B cell (primary cell): Measurements from ENCODE around the gene MPP2. TPM values are rescaled to one million over a fixed set of nuclear protein-coding genes. Genes with fewer than 3 reads are reported as not detected.

Source experiments
- ATAC-seq: fragments of 200-7000 bp; cut with Tn5 transposase; one replicate; pipeline ENCODE4 v1.10.0; 2021; ENCODE audit warnings: low read depth, mild to moderate bottlenecking, moderate number of reproducible peaks, moderate library complexity
- CTCF ChIA-PET: fragments of 350-600 bp; sonication (Branson Sonifier 250); formaldehyde crosslinking; loops from one replicate; lab custom pipeline; 2021; ENCODE audit warnings: antibody characterized with exemption, inconsistent platforms; lab: Charles Lee
- POLR2A ChIA-PET: fragments of 350-600 bp; sonication (Branson Sonifier 250); formaldehyde crosslinking; loops from one replicate; lab custom pipeline; 2021; ENCODE audit warnings: antibody characterized with exemption; lab: Charles Lee
- DNase-seq: peaks from one replicate; pipeline ENCODE4 v3.0.0; 2013
- H2AFZ ChIP-seq: 2 replicates; pipeline ENCODE4 v1.6.1; 2012; ENCODE audit warnings: mild to moderate bottlenecking, low read depth, low read length; ENCODE audit not compliant: insufficient read depth, poor library complexity, severe bottlenecking
- H3K27ac ChIP-seq, 2 donors: 1 replicate in 1 of 2; 2 replicates in 1 of 2; pipeline ENCODE4 v1.5.1; 2012 to 2013; ENCODE audit warnings: low read length in 2 of 2, mild to moderate bottlenecking in 2 of 2, moderate library complexity in 1 of 2
- H3K27me3 ChIP-seq, 4 experiments: fragments of 200-600 bp in 1 of 4; sonication (generic) in 1 of 4; replicated peaks in 1 of 4; 1 replicate in 2 of 4; 2 replicates in 2 of 4; pipeline versions ENCODE4 v1.6.1 to v1.7.0; 2013 to 2016; ENCODE audit warnings: low read length in 3 of 4, mild to moderate bottlenecking in 2 of 4, mixed read lengths in 1 of 4, moderate library complexity in 1 of 4; ENCODE audit not compliant: insufficient read depth in 4 of 4, control insufficient read depth in 3 of 4; ENCODE audit errors: control extremely low read depth in 1 of 4
- H3K36me3 ChIP-seq, 2 experiments: replicated peaks in 1 of 2; 1 replicate in 1 of 2; 2 replicates in 1 of 2; pipeline versions ENCODE4 v1.6.1 to v1.7.1; 2013; ENCODE audit warnings: low read length in 1 of 2; ENCODE audit not compliant: insufficient read depth in 2 of 2, control insufficient read depth in 1 of 2; ENCODE audit errors: control extremely low read depth in 1 of 2, extremely low read depth in 1 of 2
- H3K4me1 ChIP-seq, 2 donors: fragments of 200-600 bp in 1 of 2; sonication (generic) in 1 of 2; 1 replicate in 1 of 2; 2 replicates in 1 of 2; pipeline versions ENCODE4 v1.5.1 to v1.6.1; 2013 to 2017; ENCODE audit warnings: low read length in 2 of 2; ENCODE audit not compliant: control insufficient read depth in 2 of 2, insufficient read depth in 2 of 2
- H3K4me2 ChIP-seq: replicated peaks from 2 replicates; pipeline ENCODE3; 2012; ENCODE audit warnings: mild to moderate bottlenecking, low read depth, low read length; ENCODE audit not compliant: poor library complexity, severe bottlenecking
- H3K4me3 ChIP-seq, 5 experiments: fragments of 200-600 bp in 1 of 5; sonication (generic) in 1 of 5; 1 replicate in 3 of 5; 2 replicates in 2 of 5; pipeline versions ENCODE4 v1.5.1 to v1.7.0; 2011 to 2016; ENCODE audit warnings: low read length in 4 of 5, mild to moderate bottlenecking in 4 of 5, low read depth in 2 of 5, control low read depth in 1 of 5, moderate library complexity in 1 of 5; ENCODE audit not compliant: insufficient read depth in 1 of 5; ENCODE audit errors: control extremely low read depth in 1 of 5, extremely low read depth in 1 of 5
- H3K79me2 ChIP-seq: fragments of 200-600 bp; sonication (generic); one replicate; pipeline ENCODE4 v1.6.0; 2016; ENCODE audit warnings: low read length; ENCODE audit not compliant: control insufficient read depth, insufficient read depth
- H3K9ac ChIP-seq: fragments of 200-600 bp; sonication (generic); 2 replicates; pipeline ENCODE4 v1.6.1; 2017; ENCODE audit warnings: mild to moderate bottlenecking, low read length, moderate library complexity
- H3K9me3 ChIP-seq, 3 donors: one replicate each; pipeline versions ENCODE4 v1.6.1 to v1.7.1; 2013; ENCODE audit warnings: low read length in 2 of 3; ENCODE audit not compliant: control insufficient read depth in 2 of 3, insufficient read depth in 1 of 3; ENCODE audit errors: control extremely low read depth in 1 of 3
- H4K20me1 ChIP-seq: 2 replicates; pipeline ENCODE4 v1.6.0; 2012; ENCODE audit warnings: mild to moderate bottlenecking, low read length; ENCODE audit not compliant: insufficient read depth, control insufficient read depth, poor library complexity, severe bottlenecking
- H3K27ac Mint-ChIP-seq: one replicate; pipeline ENCODE4 v1.8.0; 2021; ENCODE audit warnings: mixed read lengths
- H3K27me3 Mint-ChIP-seq: one replicate; pipeline ENCODE4 v1.8.0; 2021; ENCODE audit warnings: mixed read lengths
- H3K4me1 Mint-ChIP-seq: one replicate; pipeline ENCODE4 v1.8.0; 2021; ENCODE audit warnings: mixed read lengths
- H3K4me3 Mint-ChIP-seq: one replicate; pipeline ENCODE4 v1.8.0; 2021; ENCODE audit warnings: mixed read lengths
- H3K9me3 Mint-ChIP-seq: one replicate; pipeline ENCODE4 v1.8.0; 2022; ENCODE audit warnings: mixed read lengths; ENCODE audit not compliant: insufficient read depth
- CTCF ChIP-seq: fragments of 200-600 bp; IDR thresholded peaks from one replicate; pipeline ENCODE4 v1.8.0; 2022; ENCODE audit warnings: antibody characterized with exemption, mild to moderate bottlenecking
- EZH2 ChIP-seq: IDR thresholded peaks from 2 replicates; pipeline ENCODE4 v1.6.1; 2012; ENCODE audit warnings: borderline replicate concordance, low read depth, mild to moderate bottlenecking, moderate library complexity, low read length; ENCODE audit not compliant: insufficient read depth, poor library complexity, severe bottlenecking
- WGBS: methylation state at CpG from one replicate; pipeline ENCODE4 v1.1.5; 2013; ENCODE audit warnings: missing lambda C conversion rate; ENCODE audit not compliant: insufficient coverage; 5-methylcytosine and 5-hydroxymethylcytosine counted together
- intact Hi-C: fragments of 100-400 bp; cut with micrococcal nuclease; formaldehyde crosslinking; loops from one replicate; pipeline ENCODE4 v1.10.0; 2022
- polyA plus RNA-seq: library from polyadenylated mRNA; depleted of rRNA; stranded (reverse); fragments of >200 nt; gene quantifications from 2 replicates; pipeline ENCODE4 v1.2.3, GENCODE V29; 2012
- total RNA-seq, 2 donors: library from RNA; stranded (reverse); fragments of 120-200 nt in 1 of 2; gene quantifications; 1 replicate in 1 of 2; 2 replicates in 1 of 2; pipeline versions ENCODE4 v1.2.3 to v1.2.4, GENCODE V29; 2013 to 2022

MPP2 gene
- total and polyA plus RNA-seq, 2 donors (not counting 1 experiment from before 2014, with no cell fraction given) = 0.15 TPM; not detected in 1

- Mint-ChIP-seq H3K4me1 (no peaks in the 10 kb centered on the region), H3K27me3 (peaks cover 22% of the 10 kb centered on the region), H3K27ac (no peak overlapping the region), H3K9me3 (no peaks in the 10 kb centered on the region), H3K4me3 (no peak overlapping the region)
- 96% methylated on average over 4 of the region's 4 CpGs for WGBS
- Histone ChIP-seq H3K4me1 (no peaks in the 10 kb centered on the region), H3K9ac (no peak overlapping the region), H3K4me3 (no peak overlapping the region), H3K4me2 (no peak overlapping the region), H3K27me3 (peaks cover 0 to 12% (median 0%) of the 10 kb centered on the region in 4 experiments), H3K27ac (no peak overlapping the region), H3K36me3 (no peaks in the 10 kb centered on the region), H4K20me1 (no peaks in the 10 kb centered on the region), H3K79me2 (no peaks in the 10 kb centered on the region), H3K9me3 (peaks cover 0 to 2% (median 0%) of the 10 kb centered on the region in 3 donors), H2AFZ (no peak overlapping the region)
- DNase-seq (no peak), ATAC-seq (no peak)
- ChIA-PET POLR2A (interaction anchor here (0.7 kb wide), 1 partner anchor 74 kb away, joined by 7 read pairs; no protein-coding TSS in a partner anchor), CTCF (interaction anchor here (1.1 kb wide), 1 partner anchor 36 kb away, joined by 3 read pairs; no protein-coding TSS in a partner anchor)
- intact Hi-C loops = no loop called here
- TF ChIP-seq CTCF (no peak), EZH2 (no peak)
Observed at GRCh38 chr17:43841282-43841681, 66.1 kb downstream of the MPP2 start.

- H3K27me3 ChIP-seq = peaks cover 0 to 12% (median 0%) of the 10 kb centered on the region in 4 experiments
- TF ChIP-seq CTCF = no peak
- no peak for TF ChIP-seq EZH2
- WGBS = 53% methylated on average over 1 of the region's 4 CpGs
- POLR2A ChIA-PET = no interaction called here
- H3K9ac ChIP-seq = no peak overlapping the region
- H3K4me2 ChIP-seq = no peak overlapping the region
- no peak overlapping the region for H3K4me3 Mint-ChIP-seq
- no peak for DNase-seq
- no peak overlapping the region for H2AFZ ChIP-seq
- H3K4me1 ChIP-seq = no peaks in the 10 kb centered on the region
- no peak overlapping the region for H3K27ac Mint-ChIP-seq
- H3K4me3 ChIP-seq = no peak overlapping the region
- H3K27me3 Mint-ChIP-seq = peaks cover 21% of the 10 kb centered on the region
- no peaks in the 10 kb centered on the region for H4K20me1 ChIP-seq
- intact Hi-C loops = no loop called here
- H3K4me1 Mint-ChIP-seq = no peaks in the 10 kb centered on the region
- CTCF ChIA-PET = interaction anchor here (1.1 kb wide), 1 partner anchor 37 kb away, joined by 3 read pairs; no protein-coding TSS in a partner anchor
- ATAC-seq = no peak
- no peak overlapping the region for H3K27ac ChIP-seq
- no peaks in the 10 kb centered on the region for H3K36me3 ChIP-seq
- H3K9me3 Mint-ChIP-seq = no peaks in the 10 kb centered on the region
- peaks cover 0 to 2% (median 0%) of the 10 kb centered on the region in 3 donors for H3K9me3 ChIP-seq
- H3K79me2 ChIP-seq = no peaks in the 10 kb centered on the region
Observed at GRCh38 chr17:43840814-43841213, 66.5 kb downstream of the MPP2 start.
